ENCODE measurements around the gene GPC6. TPM values are rescaled to one million over a fixed set of nuclear protein-coding genes. Genes with fewer than 3 reads are reported as not detected.

GPC6 gene
- total and polyA plus RNA-seq, 4 donors: 5.9 to 29.1 (median 18.2) TPM

- TF ChIP-seq ATF3 (IDR thresholded peaks at IDR 0.05): no peak
- TF ChIP-seq ZBTB33 (IDR thresholded peaks at IDR 0.05): no peak
- no peak for TF ChIP-seq RAD21 (IDR thresholded peaks at IDR 0.05)
- no peak for TF ChIP-seq SP1 (IDR thresholded peaks at IDR 0.05)
- TF ChIP-seq HNF4A (conservative IDR thresholded peaks at IDR 0.05): no peak
- no peak for TF ChIP-seq GABPA (IDR thresholded peaks at IDR 0.05 in 1 of 2, conservative IDR thresholded peaks at IDR 0.05 in 1 of 2)
- no peak for TF ChIP-seq EGR1 (IDR thresholded peaks at IDR 0.05; ENCODE audit: low read depth in 2 of 2)
- TF ChIP-seq FOXA1 (IDR thresholded peaks at IDR 0.05): no peak
Measured at GRCh38 chr13:93338030-93338429, 111.4 kb downstream of the GPC6 start (continued).

GRCh38 chr13:93338906-93339305 is 112.3 kb downstream of the GPC6 start:
- no peak for DNase-seq (ENCODE audit: low spot score)
- H3K27me3 ChIP-seq (ENCODE audit: control insufficient read depth in 4 of 4, insufficient read depth in 4 of 4, low read length in 3 of 4): no peaks in the 10 kb centered on the region
- no peak overlapping the region for H3K27ac ChIP-seq (ENCODE audit: low read depth in 1 of 2, low read length in 2 of 2)
- H3K9me3 ChIP-seq (ENCODE audit: control insufficient read depth in 4 of 4, low read length in 3 of 4): peaks cover 0 to 1% (median 0%) of the 10 kb centered on the region in 4 donors
- H3K36me3 ChIP-seq (ENCODE audit: control insufficient read depth in 4 of 4, insufficient read depth in 3 of 4, low read depth in 1 of 4, low read length in 3 of 4): no peaks in the 10 kb centered on the region
- TF ChIP-seq HNF4G (IDR thresholded peaks at IDR 0.05): no peak
- TF ChIP-seq RAD21 (IDR thresholded peaks at IDR 0.05): no peak
- no peak overlapping the region for H3K4me3 ChIP-seq (ENCODE audit: low read depth in 1 of 3, low read length in 3 of 3)
- no peak overlapping the region for H3K9ac ChIP-seq (ENCODE audit: low read depth in 1 of 2, low read length in 2 of 2)
- H3K4me1 ChIP-seq (ENCODE audit: control insufficient read depth in 4 of 4, insufficient read depth in 4 of 4, low read length in 3 of 4): no peaks in the 10 kb centered on the region
- 86% methylated on average over 2 of the region's 2 CpGs for WGBS

GRCh38 chr13:93339550-93339949 is 112.9 kb downstream of the GPC6 start:
- H3K9ac ChIP-seq (ENCODE audit: low read depth in 1 of 2, low read length in 2 of 2): no peak overlapping the region
- WGBS: 56% methylated on average over 4 of the region's 4 CpGs
- no peaks in the 10 kb centered on the region for H3K36me3 ChIP-seq (ENCODE audit: control insufficient read depth in 4 of 4, insufficient read depth in 3 of 4, low read depth in 1 of 4, low read length in 3 of 4)
- TF ChIP-seq RAD21 (IDR thresholded peaks at IDR 0.05) (no peak), REST (IDR thresholded peaks at IDR 0.05) (no peak)
- no peaks in the 10 kb centered on the region for H3K4me1 ChIP-seq (ENCODE audit: control insufficient read depth in 4 of 4, insufficient read depth in 4 of 4, low read length in 3 of 4)
- H3K9me3 ChIP-seq (ENCODE audit: control insufficient read depth in 4 of 4, low read length in 3 of 4): peaks cover 0 to 1% (median 0%) of the 10 kb centered on the region in 4 donors
- DNase-seq (ENCODE audit: low spot score): no peak
- H3K4me3 ChIP-seq (ENCODE audit: low read depth in 1 of 3, low read length in 3 of 3): no peak overlapping the region
- H3K27ac ChIP-seq (ENCODE audit: low read depth in 1 of 2, low read length in 2 of 2): no peak overlapping the region
- no peaks in the 10 kb centered on the region for H3K27me3 ChIP-seq (ENCODE audit: control insufficient read depth in 4 of 4, insufficient read depth in 4 of 4, low read length in 3 of 4)

GRCh38 chr13:93341517-93341916 is 114.9 kb downstream of the GPC6 start:
- Histone ChIP-seq H3K27ac (ENCODE audit: low read depth in 1 of 2, low read length in 2 of 2) (no peak overlapping the region), H3K9me3 (ENCODE audit: control insufficient read depth in 4 of 4, low read length in 3 of 4) (peaks cover 0 to 1% (median 0%) of the 10 kb centered on the region in 4 donors), H3K4me3 (ENCODE audit: low read depth in 1 of 3, low read length in 3 of 3) (no peak overlapping the region), H3K27me3 (ENCODE audit: control insufficient read depth in 4 of 4, insufficient read depth in 4 of 4, low read length in 3 of 4) (no peaks in the 10 kb centered on the region), H3K9ac (ENCODE audit: low read depth in 1 of 2, low read length in 2 of 2) (no peak overlapping the region), H3K4me1 (ENCODE audit: control insufficient read depth in 4 of 4, insufficient read depth in 4 of 4, low read length in 3 of 4) (no peaks in the 10 kb centered on the region), H3K36me3 (ENCODE audit: control insufficient read depth in 4 of 4, insufficient read depth in 3 of 4, low read depth in 1 of 4, low read length in 3 of 4) (no peaks in the 10 kb centered on the region)
- TF ChIP-seq JUND (IDR thresholded peaks at IDR 0.05) (no peak), ATF3 (IDR thresholded peaks at IDR 0.05) (no peak), FOXA2 (IDR thresholded peaks at IDR 0.05) (no peak), TAF1 (conservative IDR thresholded peaks at IDR 0.05) (no peak)
- 92% methylated on average over 4 of the region's 4 CpGs for WGBS
- no peak for DNase-seq (ENCODE audit: low spot score)

Data from liver (tissue), 9 donors.